Adrenal gland (tissue), 12 donors: ENCODE data around the gene LGR5. TPM values are rescaled to one million over a fixed set of nuclear protein-coding genes. Genes with fewer than 3 reads are reported as not detected.

ENCODE experiments used
- DNase-seq, 7 donors: peaks; one replicate each; pipeline ENCODE4 v3.0.0-alpha.2; 2019 to 2020
- H3K27ac ChIP-seq, 5 donors: fragments of 200-600 bp; sonication (generic) in 4 of 5; 1 replicate in 3 of 5; 2 replicates in 2 of 5; pipeline versions ENCODE4 v1.5.1 to v1.8.0; 2016 to 2020; ENCODE audit warnings: mild to moderate bottlenecking in 1 of 5
- H3K27me3 ChIP-seq: fragments of 200-600 bp; 2 replicates; pipeline ENCODE4 v1.8.0; 2021
- H3K36me3 ChIP-seq, 2 donors: fragments of 200-600 bp; replicated peaks in 1 of 2; 1 replicate in 1 of 2; 2 replicates in 1 of 2; pipeline versions ENCODE4 v1.5.1 to v1.8.0; 2018 to 2022
- H3K4me1 ChIP-seq, 2 donors: fragments of 200-600 bp; replicated peaks in 1 of 2; 1 replicate in 1 of 2; 2 replicates in 1 of 2; pipeline versions ENCODE4 v1.5.1 to v1.8.0; 2018 to 2021
- H3K4me3 ChIP-seq, 4 donors: fragments of 200-600 bp; sonication (generic) in 3 of 4; one replicate each; pipeline ENCODE4 v1.5.1; 2016 to 2018
- H3K9me3 ChIP-seq, 3 donors: fragments of 200-600 bp; sonication (generic) in 1 of 3; replicated peaks in 1 of 3; 1 replicate in 2 of 3; 2 replicates in 1 of 3; pipeline versions ENCODE4 v1.5.1 to v1.8.0; 2016 to 2021
- POLR2A ChIP-seq, 2 donors: fragments of 450-650 bp; IDR thresholded peaks; one replicate each; pipeline ENCODE4 v1.6.1; 2017; ENCODE audit warnings: antibody characterized with exemption in 2 of 2, mild to moderate bottlenecking in 2 of 2, moderate library complexity in 1 of 2
- WGBS, 4 donors: extraction: QIAGEN DNeasy Blood & Tissue Kit in 2 of 4; methylation state at CpG; one replicate each; pipeline versions ENCODE4 v1.1.5 to v1.1.7; 2013 to 2017; 5-methylcytosine and 5-hydroxymethylcytosine counted together
- intact Hi-C, 2 donors: fragments of 100-400 bp; cut with DNase I; formaldehyde crosslinking; loops; one replicate each; pipeline versions ENCODE4 v1.14.1 to v1.15.0; 2022 to 2023
- polyA plus RNA-seq, 3 donors: library from polyadenylated mRNA; stranded (reverse); fragments of 200-250 nt in 2 of 3; fragments of 350-450 nt in 1 of 3; fragmentation: Illumina TruSeq in 1 of 3; extraction: RNeasy Lipid Tissue Mini Kit (QIAGEN cat#74804) in 1 of 3; gene quantifications; one replicate each; pipeline ENCODE4 v1.2.3, GENCODE V29; 2013 to 2014
- total RNA-seq, 9 donors: library from RNA; depleted of rRNA in 4 of 9; stranded (reverse); fragments of >200 nt in 4 of 9; fragments of 120-200 nt in 1 of 9; fragmentation: NEBNext Ultra II Directional in 1 of 9; extraction: Animal tissue kit (Norgen Biotek cat#: 25700) in 1 of 9; gene quantifications; one replicate each; pipeline versions ENCODE4 v1.1.0 to v1.2.4, GENCODE V29; 2013 to 2023
- TF ChIP-seq, protein P1 (sequence below), 6 experiments: fragments of 450-650 bp in 4 of 6; fragments of 200-600 bp in 2 of 6; sonication (generic) in 1 of 6; IDR thresholded peaks; 1 replicate in 5 of 6; 2 replicates in 1 of 6; pipeline versions ENCODE4 v1.5.1 to v1.8.0; 2016 to 2021; ENCODE audit warnings: antibody characterized with exemption in 6 of 6, mild to moderate bottlenecking in 2 of 6, moderate library complexity in 1 of 6
- donor health status: healthy with polysubstance abuse.
- donor health status: Bipolar disorder and iron deficiency.
- donor health status: DM: yes; HTN: yes; CAD: no.
- donor health status: DM: no; HTN: no; CAD: no.
- donor health status: DM: no; HTN: no; CAD: no.
- donor health status: DM: yes; HTN: yes; CAD: no.

LGR5 gene
- total and polyA plus RNA-seq, 12 donors, result 0.39 to 6.1 (median 2.1) TPM

DNA sequence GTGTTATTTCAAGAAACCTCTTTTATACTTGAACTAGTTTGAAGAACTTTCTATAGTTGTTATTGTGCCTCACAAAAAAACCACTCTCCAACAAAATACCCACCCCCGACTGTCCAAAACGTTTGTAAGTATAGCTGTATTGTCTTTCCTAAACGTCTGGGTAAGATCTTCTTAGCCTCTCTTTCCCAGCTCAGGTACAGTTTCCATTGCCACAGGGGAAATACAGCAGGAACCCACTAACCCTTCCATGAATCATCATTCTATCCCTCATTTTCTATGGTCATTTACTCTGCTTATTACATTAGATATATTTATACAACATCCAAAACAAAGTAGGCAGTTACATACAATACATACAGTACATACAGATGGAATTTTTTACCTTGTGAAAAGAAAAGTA lies 153.2 kb downstream of the LGR5 start:
- DNase-seq, result no peak
- Histone ChIP-seq H3K36me3 (no peaks in the 10 kb centered on the region), H3K4me3 (no peak overlapping the region), H3K27me3 (peaks cover 8% of the 10 kb centered on the region), H3K9me3 (no peaks in the 10 kb centered on the region), H3K4me1 (no peaks in the 10 kb centered on the region), H3K27ac (no peak overlapping the region)
- TF ChIP-seq POLR2A (IDR thresholded peaks at IDR 0.05), result no peak
- TF ChIP-seq, protein P1, sequence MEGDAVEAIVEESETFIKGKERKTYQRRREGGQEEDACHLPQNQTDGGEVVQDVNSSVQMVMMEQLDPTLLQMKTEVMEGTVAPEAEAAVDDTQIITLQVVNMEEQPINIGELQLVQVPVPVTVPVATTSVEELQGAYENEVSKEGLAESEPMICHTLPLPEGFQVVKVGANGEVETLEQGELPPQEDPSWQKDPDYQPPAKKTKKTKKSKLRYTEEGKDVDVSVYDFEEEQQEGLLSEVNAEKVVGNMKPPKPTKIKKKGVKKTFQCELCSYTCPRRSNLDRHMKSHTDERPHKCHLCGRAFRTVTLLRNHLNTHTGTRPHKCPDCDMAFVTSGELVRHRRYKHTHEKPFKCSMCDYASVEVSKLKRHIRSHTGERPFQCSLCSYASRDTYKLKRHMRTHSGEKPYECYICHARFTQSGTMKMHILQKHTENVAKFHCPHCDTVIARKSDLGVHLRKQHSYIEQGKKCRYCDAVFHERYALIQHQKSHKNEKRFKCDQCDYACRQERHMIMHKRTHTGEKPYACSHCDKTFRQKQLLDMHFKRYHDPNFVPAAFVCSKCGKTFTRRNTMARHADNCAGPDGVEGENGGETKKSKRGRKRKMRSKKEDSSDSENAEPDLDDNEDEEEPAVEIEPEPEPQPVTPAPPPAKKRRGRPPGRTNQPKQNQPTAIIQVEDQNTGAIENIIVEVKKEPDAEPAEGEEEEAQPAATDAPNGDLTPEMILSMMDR (IDR thresholded peaks at IDR 0.05), result no peak
- intact Hi-C loops, result no loop called here
- WGBS, 4 donors, result 38 to 57% (median 52%) methylated on average over 3 of the region's 3 CpGs

DNA sequence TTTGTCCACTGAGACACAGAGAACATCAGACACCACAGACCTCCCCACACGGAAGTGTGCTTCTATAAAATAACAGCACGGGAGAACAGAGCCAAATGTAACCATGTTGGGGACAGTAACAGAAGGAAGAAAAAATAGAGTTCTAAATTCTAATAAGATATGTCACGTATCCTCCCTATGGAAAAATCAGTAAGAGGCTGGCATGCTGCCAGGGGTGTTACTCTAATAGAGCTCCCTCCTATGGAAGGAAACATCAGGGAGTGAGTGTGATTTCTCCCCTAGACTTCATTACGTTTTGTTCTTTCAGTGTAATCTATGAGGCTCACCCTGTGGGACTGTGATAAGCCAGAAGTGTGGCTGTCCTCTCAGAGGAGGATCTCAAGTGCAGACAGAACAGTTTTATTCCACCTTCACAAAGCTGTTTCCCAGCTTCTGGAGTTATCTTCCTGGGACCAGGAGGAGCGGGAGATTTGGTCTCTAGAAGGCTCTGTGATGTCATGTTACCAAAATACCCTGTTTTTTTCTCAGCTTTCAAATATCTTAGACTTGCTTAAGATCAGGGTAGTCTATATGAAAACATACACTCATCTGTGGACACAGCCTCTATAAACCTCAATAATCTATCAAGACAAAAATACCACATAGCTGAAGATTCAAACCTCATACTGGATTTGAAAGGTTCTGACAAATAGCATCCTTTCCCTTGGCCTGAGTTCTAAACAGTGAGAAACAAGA lies 154.8 kb downstream of the LGR5 start:
- H3K4me1 ChIP-seq, result no peaks in the 10 kb centered on the region
- peaks cover 8% of the 10 kb centered on the region for H3K27me3 ChIP-seq
- intact Hi-C loops, result no loop called here
- no peaks in the 10 kb centered on the region for H3K36me3 ChIP-seq
- no peak overlapping the region for H3K27ac ChIP-seq
- DNase-seq, result no peak
- 48 to 66% (median 55%) methylated on average over 5 of the region's 5 CpGs for WGBS, 4 donors
- no peak overlapping the region for H3K4me3 ChIP-seq
- H3K9me3 ChIP-seq, result no peaks in the 10 kb centered on the region
- TF ChIP-seq, protein P1 (IDR thresholded peaks at IDR 0.05), result no peak
- TF ChIP-seq POLR2A (IDR thresholded peaks at IDR 0.05), result no peak

DNA sequence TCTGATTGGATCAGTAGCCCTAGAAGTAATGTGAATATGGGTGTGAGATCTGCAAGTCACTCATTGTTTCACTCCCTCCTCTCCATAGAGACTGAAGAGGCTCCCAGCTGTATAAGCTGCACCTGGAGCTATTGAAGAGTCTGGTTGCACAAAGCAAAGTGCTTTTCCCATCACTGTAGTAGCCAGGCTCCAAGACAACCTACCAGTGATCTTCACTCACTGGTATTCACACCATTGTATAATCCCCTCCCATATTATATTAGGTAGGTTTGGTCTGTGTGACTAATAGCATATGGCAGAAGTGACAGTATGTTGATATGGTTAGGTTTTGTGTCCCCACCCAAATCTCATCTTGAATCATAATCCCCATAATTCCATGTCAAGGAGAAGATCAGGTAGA lies 159.6 kb downstream of the LGR5 start:
- TF ChIP-seq POLR2A (IDR thresholded peaks at IDR 0.05), result no peak
- TF ChIP-seq, protein P1 (IDR thresholded peaks at IDR 0.05), result no peak
- Histone ChIP-seq H3K27ac (no peak overlapping the region), H3K4me3 (no peak overlapping the region), H3K27me3 (no peaks in the 10 kb centered on the region), H3K4me1 (no peaks in the 10 kb centered on the region), H3K9me3 (no peaks in the 10 kb centered on the region), H3K36me3 (no peaks in the 10 kb centered on the region)
- intact Hi-C loops, result no loop called here
- DNase-seq, result no peak

DNA sequence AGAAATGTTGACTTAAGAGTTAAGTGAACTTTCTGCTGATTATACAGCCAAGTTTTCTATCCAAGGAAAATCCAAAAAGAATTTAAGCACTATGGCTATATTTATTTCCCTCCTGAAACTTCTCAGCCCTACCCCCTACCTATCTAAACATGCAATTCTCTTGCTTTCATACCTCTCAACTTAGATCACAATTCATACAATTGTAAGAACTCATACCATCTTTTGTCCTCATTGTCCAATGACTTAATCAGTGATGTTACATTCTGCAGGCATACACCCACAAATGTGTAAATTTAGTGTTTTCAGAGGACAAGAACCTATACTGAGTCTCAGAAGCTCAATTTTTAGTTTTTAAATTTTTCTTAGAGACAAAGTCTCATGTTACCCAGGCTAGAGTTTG lies 161.9 kb downstream of the LGR5 start:
- no peaks in the 10 kb centered on the region for H3K4me1 ChIP-seq
- intact Hi-C loops, result no loop called here
- H3K36me3 ChIP-seq, result no peaks in the 10 kb centered on the region
- no peak overlapping the region for H3K4me3 ChIP-seq
- TF ChIP-seq, protein P1 (IDR thresholded peaks at IDR 0.05), result no peak
- TF ChIP-seq POLR2A (IDR thresholded peaks at IDR 0.05), result no peak
- DNase-seq, result no peak
- no peak overlapping the region for H3K27ac ChIP-seq
- H3K9me3 ChIP-seq, result no peaks in the 10 kb centered on the region
- H3K27me3 ChIP-seq, result no peaks in the 10 kb centered on the region
